HCT116 (cell line): ENCODE results near the gene KCNK16. TPM values are rescaled to one million over a fixed set of nuclear protein-coding genes. Genes with fewer than 3 reads are reported as not detected.

Experiments
- ATAC-seq: fragments of 200-7000 bp; cut with Tn5 transposase; 2 replicates; pipeline ENCODE4 v1.9.1; 2020; ENCODE audit warnings: mild to moderate bottlenecking, moderate library complexity
- BruUV-seq: library from RNA; stranded (reverse); fragments of 400-500 nt; replicated peaks from 2 replicates; lab custom pipeline; 2021; lab: Mats Ljungman, UMichigan
- CTCF ChIA-PET: fragments of 300-600 bp; sonication (Branson Sonifier 250); formaldehyde crosslinking; loops from one replicate; lab custom pipeline; 2021; ENCODE audit warnings: antibody characterized with exemption; lab: Charles Lee
- POLR2A ChIA-PET: fragments of 300-600, 350-600 bp; sonication (Branson Sonifier 250); formaldehyde crosslinking; loops from one replicate; lab custom pipeline; 2021; ENCODE audit warnings: antibody characterized with exemption; lab: Charles Lee
- RAD21 ChIA-PET, 2 experiments: fragments of 300-600 bp; sonication (Branson Sonifier 250); formaldehyde crosslinking; loops; one replicate each; lab custom pipeline; 2023; ENCODE audit warnings: low total read pairs in 2 of 2; ENCODE audit not compliant: uncharacterized antibody in 2 of 2, unreplicated experiment in 2 of 2, low non-redundant PET in 1 of 2; lab: Charles Lee
- DNase-seq: peaks from one replicate; pipeline ENCODE4 v3.0.0-alpha.2; 2010; ENCODE audit warnings: low read depth, low spot score
- H2AFZ ChIP-seq: fragments of 200-600 bp; shearing (Covaris generic), sonication (generic); 2 replicates; pipeline ENCODE4 v1.6.1; 2017; ENCODE audit warnings: low read depth, mixed run types, mixed read lengths, antibody characterized with exemption, low read length; ENCODE audit not compliant: poor library complexity, severe bottlenecking
- H3K27ac ChIP-seq: 2 replicates; pipeline ENCODE4 v1.5.1; 2012; ENCODE audit warnings: low read depth, low read length
- H3K27me3 ChIP-seq: fragments of 200-600 bp; sonication (generic); 2 replicates; pipeline ENCODE4 v1.6.1; 2016; ENCODE audit warnings: mixed run types, low read length, mixed read lengths; ENCODE audit not compliant: insufficient read depth
- H3K36me3 ChIP-seq, 2 experiments: fragments of 200-500 bp in 1 of 2; fragments of 200-600 bp in 1 of 2; sonication (Bioruptor generic) in 1 of 2; sonication (generic) in 1 of 2; 2 replicates each; pipeline versions ENCODE4 v1.5.1 to v1.6.1; 2014 to 2016; ENCODE audit warnings: low read length in 2 of 2, inconsistent platforms in 1 of 2, mixed read lengths in 1 of 2, mixed run types in 1 of 2; ENCODE audit not compliant: insufficient read depth in 2 of 2, control insufficient read depth in 1 of 2
- H3K4me1 ChIP-seq, 2 experiments: fragments of 200-600 bp in 1 of 2; sonication (generic) in 1 of 2; 2 replicates each; pipeline versions ENCODE4 v1.5.1 to v1.6.1; 2012 to 2017; ENCODE audit warnings: low read length in 2 of 2, inconsistent platforms in 1 of 2, mild to moderate bottlenecking in 1 of 2, mixed read lengths in 1 of 2, mixed run types in 1 of 2, moderate library complexity in 1 of 2; ENCODE audit not compliant: insufficient read depth in 2 of 2, control insufficient read depth in 1 of 2
- H3K4me2 ChIP-seq: fragments of 200-600 bp; sonication (generic); 2 replicates; pipeline ENCODE4 v1.6.1; 2017; ENCODE audit warnings: mixed run types, low read length, mixed read lengths
- H3K4me3 ChIP-seq, 2 experiments: fragments of 200-600 bp in 1 of 2; sonication (generic) in 1 of 2; replicated peaks in 1 of 2; 2 replicates each; pipeline ENCODE4 v1.5.1; 2011 to 2016; ENCODE audit warnings: low read length in 2 of 2, control low read depth in 1 of 2, low read depth in 1 of 2, mild to moderate bottlenecking in 1 of 2, mixed read lengths in 1 of 2, mixed run types in 1 of 2
- H3K79me2 ChIP-seq: fragments of 200-600 bp; sonication (generic); 2 replicates; pipeline ENCODE4 v1.6.1; 2017; ENCODE audit warnings: mild to moderate bottlenecking, mixed run types, low read length, moderate library complexity, mixed read lengths; ENCODE audit not compliant: insufficient read depth
- H3K9ac ChIP-seq: fragments of 200-600 bp; sonication (generic); 2 replicates; pipeline ENCODE4 v1.6.1; 2016; ENCODE audit warnings: low read length, mixed read lengths
- H3K9me2 ChIP-seq: fragments of 200-600 bp; sonication (generic), shearing (Covaris generic); 2 replicates; pipeline ENCODE4 v1.6.1; 2017; ENCODE audit warnings: mixed run types, mild to moderate bottlenecking, moderate library complexity; ENCODE audit not compliant: insufficient read depth
- H3K9me3 ChIP-seq, 2 experiments: fragments of 200-500 bp in 1 of 2; fragments of 200-600 bp in 1 of 2; sonication (Bioruptor generic) in 1 of 2; sonication (generic) in 1 of 2; 2 replicates each; pipeline ENCODE4 v1.6.1; 2014 to 2017; ENCODE audit warnings: low read length in 2 of 2, mixed read lengths in 2 of 2, inconsistent platforms in 1 of 2, low read depth in 1 of 2, mild to moderate bottlenecking in 1 of 2, mixed run types in 1 of 2, moderate library complexity in 1 of 2; ENCODE audit not compliant: control insufficient read depth in 1 of 2, insufficient read depth in 1 of 2
- H4K20me1 ChIP-seq: fragments of 200-600 bp; sonication (generic), shearing (Covaris generic); 2 replicates; pipeline ENCODE4 v1.6.1; 2017; ENCODE audit warnings: mixed run types, mild to moderate bottlenecking, moderate library complexity; ENCODE audit not compliant: insufficient read depth
- ELF1 ChIP-seq: IDR thresholded peaks from 2 replicates; pipeline ENCODE4 v1.6.1; 2012; ENCODE audit warnings: low read depth, borderline replicate concordance
- FOSL1 ChIP-seq: IDR thresholded peaks from 2 replicates; pipeline ENCODE4 v1.6.1; 2012; ENCODE audit warnings: low read depth
- JUND ChIP-seq: IDR thresholded peaks from 2 replicates; pipeline ENCODE4 v1.6.1; 2012
- POLR2A ChIP-seq: IDR thresholded peaks from 2 replicates; pipeline ENCODE4 v1.7.0; 2011; ENCODE audit warnings: borderline replicate concordance; ENCODE audit not compliant: insufficient read depth, insufficient read length; ENCODE audit errors: extremely low read depth
- RAD21 ChIP-seq: IDR thresholded peaks from 2 replicates; pipeline ENCODE4 v1.6.1; 2012; ENCODE audit warnings: low read depth, mild to moderate bottlenecking
- SRF ChIP-seq: IDR thresholded peaks from 2 replicates; pipeline ENCODE4 v1.6.1; 2012; ENCODE audit warnings: low read depth
- TCF7L2 ChIP-seq: IDR thresholded peaks from 2 replicates; pipeline ENCODE4 v1.7.0; 2011; ENCODE audit warnings: borderline replicate concordance, inconsistent platforms; ENCODE audit not compliant: insufficient read depth, insufficient read length; ENCODE audit errors: extremely low read depth
- YY1 ChIP-seq: IDR thresholded peaks from 2 replicates; pipeline ENCODE4 v1.6.1; 2011; ENCODE audit warnings: low read length, low read depth, moderate library complexity, mild to moderate bottlenecking; ENCODE audit not compliant: insufficient replicate concordance; ENCODE audit errors: extremely low read depth
- ZNF274 ChIP-seq: fragments of 200-500 bp; sonication (Bioruptor generic); IDR thresholded peaks from 2 replicates; pipeline ENCODE4 v1.6.1; 2014; ENCODE audit warnings: mild to moderate bottlenecking, low read depth, low read length, inconsistent platforms
- intact Hi-C: fragments of 100-400 bp; cut with micrococcal nuclease; formaldehyde crosslinking; loops from 2 replicates; pipeline ENCODE4 v1.10.0; 2022
- total RNA-seq: library from RNA; stranded (reverse); gene quantifications from one replicate; pipeline ENCODE4 v1.2.1, GENCODE V29; 2021; ENCODE audit not compliant: unreplicated experiment
- TF ChIP-seq, protein P1 (sequence below): IDR thresholded peaks from 2 replicates; pipeline ENCODE4 v1.6.1; 2012; ENCODE audit warnings: low read depth
- TF ChIP-seq, protein P2 (sequence below): IDR thresholded peaks from 2 replicates; pipeline ENCODE4 v1.6.1; 2012
- TF ChIP-seq, protein P3 (sequence below): IDR thresholded peaks from 2 replicates; pipeline ENCODE4 v1.6.1; 2011; ENCODE audit warnings: mild to moderate bottlenecking, low read length, moderate library complexity; ENCODE audit not compliant: insufficient replicate concordance; ENCODE audit errors: extremely low read depth
- TF ChIP-seq, protein P4 (sequence below): IDR thresholded peaks from 2 replicates; pipeline ENCODE4 v1.6.1; 2012

Gene KCNK16
- total RNA-seq, 1 experiment from 2014 or later: not detected

DNA sequence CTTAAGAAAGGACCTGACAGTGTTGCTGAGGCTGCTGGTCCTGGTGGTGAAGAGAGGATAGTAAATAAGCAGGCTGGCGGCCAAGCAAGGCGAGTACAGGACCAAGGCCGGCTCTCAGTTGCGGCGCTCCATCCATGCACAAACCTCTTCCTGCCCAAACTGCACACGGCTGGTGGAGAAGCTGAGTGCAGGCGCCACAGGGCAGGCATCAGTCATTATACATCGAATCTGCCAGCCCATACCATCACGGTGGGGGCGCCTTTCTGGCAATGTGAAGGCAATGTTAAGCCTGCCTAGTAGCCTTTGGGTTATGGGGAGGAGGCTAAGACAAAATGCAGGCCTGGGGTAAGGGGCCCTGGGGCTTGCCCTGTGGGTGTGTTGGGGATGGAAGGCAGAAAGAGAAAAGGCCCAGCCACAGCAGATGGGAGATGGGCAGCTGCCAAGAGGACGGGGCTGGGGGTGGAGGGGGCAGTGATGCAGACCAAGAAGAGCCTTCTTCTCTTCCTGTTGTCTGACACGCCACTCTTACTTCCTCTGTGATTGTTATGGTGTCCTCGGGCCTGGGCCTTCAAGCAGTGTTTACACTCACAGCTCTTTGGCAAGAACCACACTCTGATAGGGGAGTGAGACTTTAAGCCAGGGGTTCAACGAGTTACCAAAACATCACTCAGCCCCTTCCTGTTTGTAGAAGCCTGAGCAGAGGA, 20.3 kb upstream of the KCNK16 start:
- DNase-seq (no peak), ATAC-seq (no peak)
- Histone ChIP-seq H3K79me2 (no peaks in the 10 kb centered on the region), H3K4me3 (no peak overlapping the region), H2AFZ (no peak overlapping the region), H3K9me3 (no peaks in the 10 kb centered on the region), H3K9me2 (no peaks in the 10 kb centered on the region), H3K27me3 (peaks cover 26% of the 10 kb centered on the region; the same call in 1 of the 2 replicates), H3K4me2 (no peak overlapping the region), H3K4me1 (no peaks in the 10 kb centered on the region), H3K9ac (no peak overlapping the region), H3K36me3 (no peaks in the 10 kb centered on the region), H3K27ac (no peak overlapping the region), H4K20me1 (no peaks in the 10 kb centered on the region)
- TF ChIP-seq, protein P1, sequence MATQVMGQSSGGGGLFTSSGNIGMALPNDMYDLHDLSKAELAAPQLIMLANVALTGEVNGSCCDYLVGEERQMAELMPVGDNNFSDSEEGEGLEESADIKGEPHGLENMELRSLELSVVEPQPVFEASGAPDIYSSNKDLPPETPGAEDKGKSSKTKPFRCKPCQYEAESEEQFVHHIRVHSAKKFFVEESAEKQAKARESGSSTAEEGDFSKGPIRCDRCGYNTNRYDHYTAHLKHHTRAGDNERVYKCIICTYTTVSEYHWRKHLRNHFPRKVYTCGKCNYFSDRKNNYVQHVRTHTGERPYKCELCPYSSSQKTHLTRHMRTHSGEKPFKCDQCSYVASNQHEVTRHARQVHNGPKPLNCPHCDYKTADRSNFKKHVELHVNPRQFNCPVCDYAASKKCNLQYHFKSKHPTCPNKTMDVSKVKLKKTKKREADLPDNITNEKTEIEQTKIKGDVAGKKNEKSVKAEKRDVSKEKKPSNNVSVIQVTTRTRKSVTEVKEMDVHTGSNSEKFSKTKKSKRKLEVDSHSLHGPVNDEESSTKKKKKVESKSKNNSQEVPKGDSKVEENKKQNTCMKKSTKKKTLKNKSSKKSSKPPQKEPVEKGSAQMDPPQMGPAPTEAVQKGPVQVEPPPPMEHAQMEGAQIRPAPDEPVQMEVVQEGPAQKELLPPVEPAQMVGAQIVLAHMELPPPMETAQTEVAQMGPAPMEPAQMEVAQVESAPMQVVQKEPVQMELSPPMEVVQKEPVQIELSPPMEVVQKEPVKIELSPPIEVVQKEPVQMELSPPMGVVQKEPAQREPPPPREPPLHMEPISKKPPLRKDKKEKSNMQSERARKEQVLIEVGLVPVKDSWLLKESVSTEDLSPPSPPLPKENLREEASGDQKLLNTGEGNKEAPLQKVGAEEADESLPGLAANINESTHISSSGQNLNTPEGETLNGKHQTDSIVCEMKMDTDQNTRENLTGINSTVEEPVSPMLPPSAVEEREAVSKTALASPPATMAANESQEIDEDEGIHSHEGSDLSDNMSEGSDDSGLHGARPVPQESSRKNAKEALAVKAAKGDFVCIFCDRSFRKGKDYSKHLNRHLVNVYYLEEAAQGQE: no peak
- TF ChIP-seq, protein P2, sequence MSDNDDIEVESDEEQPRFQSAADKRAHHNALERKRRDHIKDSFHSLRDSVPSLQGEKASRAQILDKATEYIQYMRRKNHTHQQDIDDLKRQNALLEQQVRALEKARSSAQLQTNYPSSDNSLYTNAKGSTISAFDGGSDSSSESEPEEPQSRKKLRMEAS: no peak
- ChIA-PET RAD21 (no interaction called here), CTCF (no interaction called here), POLR2A (no interaction called here)
- BruUV-seq: no TSS peak
- intact Hi-C loops: loop anchor here (10.0 kb wide), 1 partner anchor 1502 kb away; no protein-coding TSS in a partner anchor

DNA sequence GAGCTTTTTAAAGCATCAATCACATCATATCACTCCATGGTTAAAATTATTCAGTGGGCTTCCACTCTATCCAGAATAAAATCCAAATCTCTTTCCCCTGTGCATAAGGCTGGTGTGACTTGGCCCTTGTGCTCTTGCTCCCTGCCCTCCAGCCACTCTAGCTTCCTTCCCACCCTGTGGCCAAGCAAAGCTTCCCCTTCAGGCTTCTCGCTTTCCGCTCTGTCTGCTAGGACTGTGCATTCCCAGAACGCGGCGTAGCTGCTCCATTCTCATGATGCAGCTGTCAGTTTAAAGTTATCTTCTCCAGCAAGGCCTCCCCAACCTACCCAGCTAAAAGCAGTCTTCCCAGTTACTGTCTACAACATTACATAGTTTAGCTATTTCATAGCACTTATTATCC, 19.4 kb upstream of the KCNK16 start:
- Histone ChIP-seq H2AFZ (no peak overlapping the region), H3K9me3 (no peaks in the 10 kb centered on the region), H3K27ac (no peak overlapping the region), H3K36me3 (no peaks in the 10 kb centered on the region), H4K20me1 (no peaks in the 10 kb centered on the region), H3K4me3 (no peak overlapping the region), H3K9ac (no peak overlapping the region), H3K4me1 (no peaks in the 10 kb centered on the region), H3K27me3 (peaks cover 34% of the 10 kb centered on the region), H3K9me2 (no peaks in the 10 kb centered on the region), H3K79me2 (no peaks in the 10 kb centered on the region), H3K4me2 (no peak overlapping the region)
- DNase-seq (no peak), ATAC-seq (no peak)
- ChIA-PET RAD21 (no interaction called here), CTCF (no interaction called here), POLR2A (no interaction called here)
- TF ChIP-seq SRF: no peak
- TF ChIP-seq POLR2A: no peak
- no peak for TF ChIP-seq YY1
- TF ChIP-seq RAD21: no peak
- TF ChIP-seq ELF1: no peak
- no peak for TF ChIP-seq ZNF274
- TF ChIP-seq JUND: no peak
- TF ChIP-seq, protein P3, sequence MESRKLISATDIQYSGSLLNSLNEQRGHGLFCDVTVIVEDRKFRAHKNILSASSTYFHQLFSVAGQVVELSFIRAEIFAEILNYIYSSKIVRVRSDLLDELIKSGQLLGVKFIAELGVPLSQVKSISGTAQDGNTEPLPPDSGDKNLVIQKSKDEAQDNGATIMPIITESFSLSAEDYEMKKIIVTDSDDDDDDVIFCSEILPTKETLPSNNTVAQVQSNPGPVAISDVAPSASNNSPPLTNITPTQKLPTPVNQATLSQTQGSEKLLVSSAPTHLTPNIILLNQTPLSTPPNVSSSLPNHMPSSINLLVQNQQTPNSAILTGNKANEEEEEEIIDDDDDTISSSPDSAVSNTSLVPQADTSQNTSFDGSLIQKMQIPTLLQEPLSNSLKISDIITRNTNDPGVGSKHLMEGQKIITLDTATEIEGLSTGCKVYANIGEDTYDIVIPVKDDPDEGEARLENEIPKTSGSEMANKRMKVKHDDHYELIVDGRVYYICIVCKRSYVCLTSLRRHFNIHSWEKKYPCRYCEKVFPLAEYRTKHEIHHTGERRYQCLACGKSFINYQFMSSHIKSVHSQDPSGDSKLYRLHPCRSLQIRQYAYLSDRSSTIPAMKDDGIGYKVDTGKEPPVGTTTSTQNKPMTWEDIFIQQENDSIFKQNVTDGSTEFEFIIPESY: no peak
- no peak for TF ChIP-seq FOSL1
- TF ChIP-seq TCF7L2: no peak
- TF ChIP-seq, protein P4, sequence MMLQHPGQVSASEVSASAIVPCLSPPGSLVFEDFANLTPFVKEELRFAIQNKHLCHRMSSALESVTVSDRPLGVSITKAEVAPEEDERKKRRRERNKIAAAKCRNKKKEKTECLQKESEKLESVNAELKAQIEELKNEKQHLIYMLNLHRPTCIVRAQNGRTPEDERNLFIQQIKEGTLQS: no peak
- no TSS peak for BruUV-seq
- intact Hi-C loops: loop anchor here (10.0 kb wide), 1 partner anchor 1503 kb away; no protein-coding TSS in a partner anchor
